Measurements from ENCODE around the gene GNB1. TPM values are rescaled to one million over a fixed set of nuclear protein-coding genes. Genes with fewer than 3 reads are reported as not detected.

Gene GNB1
- total RNA-seq, 1 donor from 2014 or later: 327 TPM

GRCh38 chr1:1903224-1903623 is 12.3 kb upstream of the GNB1 start:
- H3K27ac Mint-ChIP-seq: no peak overlapping the region
- no peaks in the 10 kb centered on the region for H3K36me3 Mint-ChIP-seq (ENCODE audit: insufficient read depth)
- TF ChIP-seq CTCF (IDR thresholded peaks at IDR 0.05; ENCODE audit: unreplicated experiment): no peak

GRCh38 chr1:1901641-1902294 is 10.9 kb upstream of the GNB1 start:
- Mint-ChIP-seq H3K9me3 (ENCODE audit: low read depth) (no peaks in the 10 kb centered on the region), H3K27ac (no peak overlapping the region), H3K36me3 (ENCODE audit: insufficient read depth) (no peaks in the 10 kb centered on the region), H3K4me1 (ENCODE audit: low read depth) (peaks cover 4% of the 10 kb centered on the region), H3K4me3 (ENCODE audit: low read depth) (no peak overlapping the region), H3K27me3 (peaks cover 7% of the 10 kb centered on the region)
- no peak for DNase-seq (ENCODE audit: low spot score, unreplicated experiment)
- no peak for TF ChIP-seq CTCF (IDR thresholded peaks at IDR 0.05; ENCODE audit: unreplicated experiment)

More at GRCh38 chr1:1903224-1903623, 12.3 kb upstream of the GNB1 start:
- no peaks in the 10 kb centered on the region for H3K9me3 Mint-ChIP-seq (ENCODE audit: low read depth)
- H3K4me1 Mint-ChIP-seq (ENCODE audit: low read depth): peaks cover 4% of the 10 kb centered on the region
- no peak for DNase-seq (ENCODE audit: low spot score, unreplicated experiment)
- no peak overlapping the region for H3K4me3 Mint-ChIP-seq (ENCODE audit: low read depth)
- peaks cover 7% of the 10 kb centered on the region for H3K27me3 Mint-ChIP-seq

- no peak overlapping the region for H3K4me3 Mint-ChIP-seq (ENCODE audit: low read depth)
- H3K9me3 Mint-ChIP-seq (ENCODE audit: low read depth): no peaks in the 10 kb centered on the region
- no peaks in the 10 kb centered on the region for H3K36me3 Mint-ChIP-seq (ENCODE audit: insufficient read depth)
- H3K27ac Mint-ChIP-seq: no peak overlapping the region
- H3K27me3 Mint-ChIP-seq: peaks cover 4% of the 10 kb centered on the region
- no peak for DNase-seq (ENCODE audit: low spot score, unreplicated experiment)
- no peak for TF ChIP-seq CTCF (IDR thresholded peaks at IDR 0.05; ENCODE audit: unreplicated experiment)
- peaks cover under 1% of the 10 kb centered on the region for H3K4me1 Mint-ChIP-seq (ENCODE audit: low read depth)
Observed at GRCh38 chr1:1900883-1901640, 10.2 kb upstream of the GNB1 start.

- TF ChIP-seq CTCF (IDR thresholded peaks at IDR 0.05; ENCODE audit: unreplicated experiment): no peak
- DNase-seq (ENCODE audit: low spot score, unreplicated experiment): no peak
- peaks cover 11% of the 10 kb centered on the region for H3K27me3 Mint-ChIP-seq
- no peaks in the 10 kb centered on the region for H3K9me3 Mint-ChIP-seq (ENCODE audit: low read depth)
- no peaks in the 10 kb centered on the region for H3K36me3 Mint-ChIP-seq (ENCODE audit: insufficient read depth)
- H3K27ac Mint-ChIP-seq: no peak overlapping the region
- H3K4me1 Mint-ChIP-seq (ENCODE audit: low read depth): peaks cover 1% of the 10 kb centered on the region
- no peak overlapping the region for H3K4me3 Mint-ChIP-seq (ENCODE audit: low read depth)
Observed at GRCh38 chr1:1899967-1900327, 9.1 kb upstream of the GNB1 start.

- TF ChIP-seq CTCF (IDR thresholded peaks at IDR 0.05; ENCODE audit: unreplicated experiment): peak; percentile 40
- no peaks in the 10 kb centered on the region for H3K36me3 Mint-ChIP-seq (ENCODE audit: insufficient read depth)
- no peak overlapping the region for H3K27ac Mint-ChIP-seq
- H3K4me1 Mint-ChIP-seq (ENCODE audit: low read depth): peaks cover 7% of the 10 kb centered on the region
- no peaks in the 10 kb centered on the region for H3K9me3 Mint-ChIP-seq (ENCODE audit: low read depth)
- no peak overlapping the region for H3K4me3 Mint-ChIP-seq (ENCODE audit: low read depth)
- DNase-seq (ENCODE audit: low spot score, unreplicated experiment): no peak
- H3K27me3 Mint-ChIP-seq: peaks cover 15% of the 10 kb centered on the region
Observed at GRCh38 chr1:1899266-1899966, 8.5 kb upstream of the GNB1 start.

All from progenitor cell of endocrine pancreas (in vitro differentiated cells).